HG02763 (cell line): ENCODE measurements around the gene TTBK1.

Experiments
- ATAC-seq: cut with Tn5 transposase; IDR thresholded peaks from one replicate; pipeline ENCODE4 v1.9.1; 2021; ENCODE audit warnings: mild to moderate bottlenecking, moderate library complexity; ENCODE audit not compliant: unreplicated experiment

Gene TTBK1

GRCh38 chr6:43285832-43286231 lies 42.6 kb downstream of the TTBK1 start:
- no peak for ATAC-seq

- no peak for ATAC-seq
Measured at GRCh38 chr6:43286456-43286979, 43.2 kb downstream of the TTBK1 start.

- ATAC-seq, result no peak
Measured at GRCh38 chr6:43286980-43287716, 43.9 kb downstream of the TTBK1 start.

- no peak for ATAC-seq
Measured at GRCh38 chr6:43287717-43288679, 44.7 kb downstream of the TTBK1 start.

GRCh38 chr6:43290339-43290904 lies 47.1 kb downstream of the TTBK1 start:
- ATAC-seq, result no peak

GRCh38 chr6:43290905-43291355 lies 47.6 kb downstream of the TTBK1 start:
- ATAC-seq, result no peak

- no peak for ATAC-seq
Measured at GRCh38 chr6:43291708-43292107, 48.4 kb downstream of the TTBK1 start.

- ATAC-seq, result no peak
Measured at GRCh38 chr6:43292341-43292740, 49.1 kb downstream of the TTBK1 start.

- no peak for ATAC-seq
Measured at GRCh38 chr6:43292763-43293318, 49.6 kb downstream of the TTBK1 start.

- ATAC-seq, result no peak
Measured at GRCh38 chr6:43293698-43294097, 50.4 kb downstream of the TTBK1 start.

GRCh38 chr6:43294536-43294935 lies 51.3 kb downstream of the TTBK1 start:
- ATAC-seq, result no peak

GRCh38 chr6:43295456-43295855 lies 52.2 kb downstream of the TTBK1 start:
- ATAC-seq, result no peak

GRCh38 chr6:43296780-43297497 lies 53.7 kb downstream of the TTBK1 start:
- ATAC-seq, result no peak

GRCh38 chr6:43297644-43298564 lies 54.6 kb downstream of the TTBK1 start, which contains the start of gene SLC22A7:
TSS of gene SLC22A7 (plus strand) at chr6:43298260. CDS start at chr6:43298359, 99 bp downstream.
- no peak for ATAC-seq

- no peak for ATAC-seq
Measured at GRCh38 chr6:43298565-43299337, 55.5 kb downstream of the TTBK1 start.

GRCh38 chr6:43299338-43300293 lies 56.3 kb downstream of the TTBK1 start:
- no peak for ATAC-seq
